Myocyte (in vitro differentiated cells): ENCODE results near the gene NOXO1. TPM values are rescaled to one million over a fixed set of nuclear protein-coding genes. Genes with fewer than 3 reads are reported as not detected.
A peak's percentile ranks its signal among the peaks of the same experiment; 100 is the strongest.
"Not testable (repeated sequence)": the region's sequence is repeated elsewhere in the genome, so short reads cannot be mapped to it uniquely, and the experiment has no call there.

Source experiments
- DNase-seq: peaks from one replicate; pipeline ENCODE4 v3.0.0-alpha.2; 2012; ENCODE audit warnings: low read depth
- total RNA-seq: library from RNA; depleted of rRNA; stranded (reverse); fragments of >200 nt; gene quantifications from 2 replicates; pipeline ENCODE4 v1.2.3, GENCODE V29; 2014

The NOXO1 gene
- total RNA-seq, 1 donor from 2014 or later: 1.1 TPM

GRCh38 chr16:2011726-2012125 is 30.5 kb upstream of the NOXO1 start:
- not testable (repeated sequence) for DNase-seq

- DNase-seq: peak; percentile 91
Observed at GRCh38 chr16:2009791-2010510, 28.7 kb upstream of the NOXO1 start, which contains the start of gene ZNF598. ZNF598 (minus strand) TSS chr16:2009821.

GRCh38 chr16:2009164-2009711 is 28.0 kb upstream of the NOXO1 start:
- DNase-seq: no peak

GRCh38 chr16:2008631-2009163 is 27.4 kb upstream of the NOXO1 start:
- DNase-seq: peak; percentile 36

- peak; percentile 84 for DNase-seq
Observed at GRCh38 chr16:2008009-2008526, 26.8 kb upstream of the NOXO1 start.

- DNase-seq: no peak
Observed at GRCh38 chr16:2007081-2007836, 26.0 kb upstream of the NOXO1 start.

GRCh38 chr16:2006317-2006716 is 25.0 kb upstream of the NOXO1 start:
- no peak for DNase-seq

- no peak for DNase-seq
Observed at GRCh38 chr16:2005646-2006045, 24.4 kb upstream of the NOXO1 start.

GRCh38 chr16:2004795-2005517 is 23.7 kb upstream of the NOXO1 start:
- peak; percentile 66 for DNase-seq

- DNase-seq: peak; percentile 99
Observed at GRCh38 chr16:2003827-2004641, 22.8 kb upstream of the NOXO1 start.

GRCh38 chr16:2003231-2003826 is 22.1 kb upstream of the NOXO1 start:
- DNase-seq: no peak

GRCh38 chr16:2002406-2003230 is 21.3 kb upstream of the NOXO1 start:
- peak; percentile 41 for DNase-seq

- DNase-seq: no peak
Observed at GRCh38 chr16:2001456-2002355, 20.4 kb upstream of the NOXO1 start.

- DNase-seq: no peak
Observed at GRCh38 chr16:2001035-2001434, 19.8 kb upstream of the NOXO1 start.

- no peak for DNase-seq
Observed at GRCh38 chr16:1999866-2000514, 18.7 kb upstream of the NOXO1 start.

GRCh38 chr16:1998852-1999801 is 17.9 kb upstream of the NOXO1 start:
- no peak for DNase-seq
